ENCODE results near the gene INSC.

Gene INSC

DNA sequence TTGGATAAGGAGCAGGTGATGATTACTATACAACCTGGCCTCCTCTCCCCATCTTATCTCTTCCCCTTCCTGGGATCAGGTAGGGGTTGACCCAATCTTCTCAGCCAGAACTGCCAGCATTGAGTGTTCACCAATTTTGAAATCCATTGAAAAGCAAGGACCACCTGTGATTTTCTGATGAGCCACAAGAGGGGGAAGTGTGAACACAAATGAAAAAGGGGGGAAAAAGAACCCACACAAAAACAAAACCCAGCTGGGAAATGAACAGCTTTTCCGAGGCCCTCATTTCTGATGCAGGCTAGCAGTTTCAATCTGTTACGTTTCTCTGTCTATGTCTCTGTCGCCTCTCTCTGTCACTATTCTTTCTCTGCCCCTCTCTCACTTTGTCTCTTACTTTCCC, 161.9 kb downstream of the INSC start:
- H3K4me1 ChIP-seq (ENCODE audit: control insufficient read depth, insufficient read depth, low read length): no peaks in the 10 kb centered on the region
- H3K36me3 ChIP-seq (ENCODE audit: control insufficient read depth in 2 of 2, insufficient read depth in 1 of 2, low read length in 2 of 2): no peaks in the 10 kb centered on the region
- no peak overlapping the region for H3K4me3 ChIP-seq (ENCODE audit: low read depth, low read length)
- no peaks in the 10 kb centered on the region for H3K9me3 ChIP-seq (ENCODE audit: control insufficient read depth, insufficient read depth, low read depth, low read length)
- peak; percentile 50; the same call in 1 of the 2 replicates for TF ChIP-seq CTCF (tag by site-specific recombination; IDR thresholded peaks at IDR 0.05)
- no peak for TF ChIP-seq IKZF3 (tag by site-specific recombination; IDR thresholded peaks at IDR 0.05)
- TF ChIP-seq SALL2 (tag by site-specific recombination; IDR thresholded peaks at IDR 0.05; ENCODE audit: borderline replicate concordance): no peak
- TF ChIP-seq ZNF529 (tag by site-specific recombination; IDR thresholded peaks at IDR 0.05; ENCODE audit: insufficient replicate concordance): no peak
- TF ChIP-seq ZNF549 (tag by site-specific recombination; IDR thresholded peaks at IDR 0.05): no peak
- TF ChIP-seq ZNF610 (tag by site-specific recombination; IDR thresholded peaks at IDR 0.05; ENCODE audit: borderline replicate concordance): no peak
- TF ChIP-seq ZNF596 (tag by site-specific recombination; IDR thresholded peaks at IDR 0.05): no peak
- TF ChIP-seq ZNF585B (tag by site-specific recombination; IDR thresholded peaks at IDR 0.05): no peak
- TF ChIP-seq SCRT1 (tag by site-specific recombination; IDR thresholded peaks at IDR 0.05; ENCODE audit: borderline replicate concordance): no peak
- TF ChIP-seq FEZF1 (tag by site-specific recombination; IDR thresholded peaks at IDR 0.05): peak; percentile 17; the same call in 1 of the 2 replicates
- TF ChIP-seq, protein P1, sequence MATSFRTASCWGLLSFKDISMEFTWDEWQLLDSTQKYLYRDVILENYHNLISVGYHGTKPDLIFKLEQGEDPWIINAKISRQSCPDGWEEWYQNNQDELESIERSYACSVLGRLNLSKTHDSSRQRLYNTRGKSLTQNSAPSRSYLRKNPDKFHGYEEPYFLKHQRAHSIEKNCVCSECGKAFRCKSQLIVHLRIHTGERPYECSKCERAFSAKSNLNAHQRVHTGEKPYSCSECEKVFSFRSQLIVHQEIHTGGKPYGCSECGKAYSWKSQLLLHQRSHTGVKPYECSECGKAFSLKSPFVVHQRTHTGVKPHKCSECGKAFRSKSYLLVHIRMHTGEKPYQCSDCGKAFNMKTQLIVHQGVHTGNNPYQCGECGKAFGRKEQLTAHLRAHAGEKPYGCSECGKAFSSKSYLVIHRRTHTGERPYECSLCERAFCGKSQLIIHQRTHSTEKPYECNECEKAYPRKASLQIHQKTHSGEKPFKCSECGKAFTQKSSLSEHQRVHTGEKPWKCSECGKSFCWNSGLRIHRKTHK (tag by site-specific recombination; IDR thresholded peaks at IDR 0.05): no peak
- TF ChIP-seq ZNF654 (tag by site-specific recombination; IDR thresholded peaks at IDR 0.05; ENCODE audit: low read depth): peak; percentile 55
- TF ChIP-seq ZNF514 (tag by site-specific recombination; IDR thresholded peaks at IDR 0.05): no peak
- ChIA-PET CTCF (interaction anchor here (0.6 to 1.4 kb wide), 18 partner anchors 11 to 1340 kb away, joined by 3 to 8 read pairs (median 4); no protein-coding TSS in a partner anchor), POLR2A (no interaction called here)
- H3K27ac ChIP-seq (ENCODE audit: extremely low read depth, low read depth, low read length): no peak overlapping the region

GRCh38 chr11:15278128-15278527, 163.4 kb downstream of the INSC start:
- H3K9me3 ChIP-seq (ENCODE audit: control insufficient read depth, insufficient read depth, low read depth, low read length): no peaks in the 10 kb centered on the region
- H3K4me3 ChIP-seq (ENCODE audit: low read depth, low read length): no peak overlapping the region
- no peak for TF ChIP-seq ZNF266 (tag by site-specific recombination; IDR thresholded peaks at IDR 0.05; ENCODE audit: low read depth)
- no peak for TF ChIP-seq ZNF660 (tag by site-specific recombination; IDR thresholded peaks at IDR 0.05)
- TF ChIP-seq ZNF785 (tag by site-specific recombination; IDR thresholded peaks at IDR 0.05): no peak
- no peak for TF ChIP-seq ZNF639 (tag by site-specific recombination; IDR thresholded peaks at IDR 0.05)
- TF ChIP-seq RBAK (tag by site-specific recombination; IDR thresholded peaks at IDR 0.05): no peak
- no peaks in the 10 kb centered on the region for H3K4me1 ChIP-seq (ENCODE audit: control insufficient read depth, insufficient read depth, low read length)
- ChIA-PET POLR2A (no interaction called here), CTCF (interaction anchor here (0.6 to 1.4 kb wide), 8 partner anchors 9 to 949 kb away, joined by 3 to 6 read pairs (median 4); no protein-coding TSS in a partner anchor)
- no peaks in the 10 kb centered on the region for H3K36me3 ChIP-seq (ENCODE audit: control insufficient read depth in 2 of 2, insufficient read depth in 1 of 2, low read length in 2 of 2)
- H3K27ac ChIP-seq (ENCODE audit: extremely low read depth, low read depth, low read length): no peak overlapping the region

DNA sequence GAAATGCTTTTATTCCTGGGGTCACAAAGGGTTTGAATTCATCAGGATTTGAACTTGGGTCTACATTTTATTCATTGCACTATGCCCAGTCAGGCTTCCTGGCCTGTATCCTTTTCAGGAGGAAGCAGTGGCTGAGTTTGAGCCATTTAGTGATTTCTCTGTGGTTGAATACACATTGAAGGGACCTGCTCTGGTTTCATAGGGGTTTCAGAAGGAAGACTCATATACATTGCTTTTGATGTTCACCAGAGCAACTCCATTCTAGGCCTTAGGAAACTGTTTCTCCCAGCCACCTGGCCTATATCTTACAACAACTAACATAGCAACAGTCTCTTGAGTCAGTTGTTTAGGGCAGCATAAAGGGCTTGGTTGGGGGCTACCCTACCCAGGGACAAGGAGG, 165.7 kb downstream of the INSC start:
- no peak overlapping the region for H3K4me3 ChIP-seq (ENCODE audit: low read depth, low read length)
- TF ChIP-seq ZNF248 (tag by site-specific recombination; IDR thresholded peaks at IDR 0.05): no peak
- CTCF ChIA-PET: interaction anchor here (0.7 kb wide), 1 partner anchor 11 kb away, joined by 3 read pairs; no protein-coding TSS in a partner anchor
- H3K9me3 ChIP-seq (ENCODE audit: control insufficient read depth, insufficient read depth, low read depth, low read length): no peaks in the 10 kb centered on the region
- no peak overlapping the region for H3K27ac ChIP-seq (ENCODE audit: extremely low read depth, low read depth, low read length)
- H3K36me3 ChIP-seq (ENCODE audit: control insufficient read depth in 2 of 2, insufficient read depth in 1 of 2, low read length in 2 of 2): no peaks in the 10 kb centered on the region
- POLR2A ChIA-PET: no interaction called here
- no peaks in the 10 kb centered on the region for H3K4me1 ChIP-seq (ENCODE audit: control insufficient read depth, insufficient read depth, low read length)

Data from HEK293 (cell line).